Eye (tissue), 1 donor: ENCODE data around the gene DLG1.

Experiments used
- DNase-seq: peaks from one replicate; pipeline ENCODE4 v3.0.0-alpha.2; 2015

DLG1 gene

GRCh38 chr3:197317250-197317963 is 19.0 kb upstream of the DLG1 start:
- no peak for DNase-seq

- DNase-seq = no peak
Measured at GRCh38 chr3:197312431-197312830, 14.0 kb upstream of the DLG1 start.

- no peak for DNase-seq
Measured at GRCh38 chr3:197311591-197311990, 13.2 kb upstream of the DLG1 start.

- peak; percentile 46 for DNase-seq
Measured at GRCh38 chr3:197309528-197310361, 11.3 kb upstream of the DLG1 start.

GRCh38 chr3:197308591-197308990 is 10.2 kb upstream of the DLG1 start:
- peak; percentile 7 for DNase-seq

- DNase-seq = no peak
Measured at GRCh38 chr3:197306374-197307086, 8.1 kb upstream of the DLG1 start.

GRCh38 chr3:197305854-197306253 is 7.4 kb upstream of the DLG1 start:
- DNase-seq = no peak

- DNase-seq = no peak
Measured at GRCh38 chr3:197303452-197303851, 5.0 kb upstream of the DLG1 start.

GRCh38 chr3:197302696-197303341 is 4.4 kb upstream of the DLG1 start:
- no peak for DNase-seq

- no peak for DNase-seq
Measured at GRCh38 chr3:197302033-197302432, 3.6 kb upstream of the DLG1 start.

- no peak for DNase-seq
Measured at GRCh38 chr3:197300361-197300760, 1.9 kb upstream of the DLG1 start.

GRCh38 chr3:197298945-197299854 is 788 bp upstream of the DLG1 start:
- DNase-seq = peak; percentile 42

- no peak for DNase-seq
Measured at GRCh38 chr3:197297476-197298340, 704 bp downstream of the DLG1 start.

- DNase-seq = no peak
Measured at GRCh38 chr3:197297002-197297401, 1.4 kb downstream of the DLG1 start.

GRCh38 chr3:197296545-197296944 is 1.9 kb downstream of the DLG1 start:
- no peak for DNase-seq

- DNase-seq = no peak
Measured at GRCh38 chr3:197295871-197296270, 2.5 kb downstream of the DLG1 start.

- DNase-seq = no peak
Measured at GRCh38 chr3:197293605-197294237, 4.7 kb downstream of the DLG1 start.

- DNase-seq = no peak
Measured at GRCh38 chr3:197292648-197293047, 5.8 kb downstream of the DLG1 start.

GRCh38 chr3:197292083-197292646 is 6.2 kb downstream of the DLG1 start:
- DNase-seq = no peak

- DNase-seq = no peak
Measured at GRCh38 chr3:197289726-197290125, 8.7 kb downstream of the DLG1 start.
